Activated CD4-positive, alpha-beta T cell treated with anti-CD3 and anti-CD28 coated beads, Interleukin-2, Interleukin-4, amounts not matched to agents 100 ng/mL and 50 ng/mL, durations not matched to agents 16 hours and 8 hours (primary cell): ENCODE data around the gene LIPC.

ENCODE experiments used
- DNase-seq: peaks from one replicate; pipeline ENCODE4 v3.0.0-alpha.2; 2020; ENCODE audit warnings: low spot score

The LIPC gene

DNA sequence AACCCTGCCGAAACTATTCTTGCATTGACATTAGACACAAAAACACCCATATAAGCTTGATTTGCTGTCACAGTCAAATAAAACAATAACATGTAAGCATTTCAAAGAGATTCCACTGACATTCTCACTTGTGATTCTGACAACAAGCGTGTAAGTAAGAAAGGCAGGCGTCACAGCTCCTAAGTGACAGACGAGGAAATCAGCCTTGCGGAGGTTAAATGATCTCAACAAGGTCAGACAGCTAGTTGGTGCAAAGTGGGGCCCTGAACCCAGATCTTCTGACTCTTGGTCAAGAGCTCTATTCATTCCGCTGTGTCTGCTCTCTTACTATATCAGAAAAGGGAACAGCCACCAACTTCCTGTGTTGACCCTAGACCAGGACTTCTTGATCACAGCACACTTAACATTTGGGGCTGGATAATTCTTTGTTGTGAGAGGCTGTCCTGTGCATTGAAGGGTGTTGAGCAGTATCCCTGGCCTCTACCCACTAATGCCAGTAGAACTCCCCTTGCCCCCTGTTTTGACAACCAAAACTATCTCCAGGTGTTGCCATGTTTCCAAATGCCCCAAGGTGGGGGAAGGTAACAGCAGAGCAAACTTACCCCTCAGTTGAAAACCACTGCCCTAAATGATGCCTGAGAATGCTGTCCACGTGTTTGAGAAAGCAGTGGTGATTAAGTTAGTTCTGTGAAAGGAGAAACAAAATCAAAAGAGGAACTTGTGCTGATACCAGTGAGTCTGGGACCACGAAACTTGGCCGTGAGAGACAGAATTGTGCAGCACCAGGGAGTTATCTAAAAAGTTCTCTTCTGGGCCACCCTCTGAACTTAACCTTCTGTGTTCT, 86.1 kb downstream of the LIPC start:
- DNase-seq = no peak

DNA sequence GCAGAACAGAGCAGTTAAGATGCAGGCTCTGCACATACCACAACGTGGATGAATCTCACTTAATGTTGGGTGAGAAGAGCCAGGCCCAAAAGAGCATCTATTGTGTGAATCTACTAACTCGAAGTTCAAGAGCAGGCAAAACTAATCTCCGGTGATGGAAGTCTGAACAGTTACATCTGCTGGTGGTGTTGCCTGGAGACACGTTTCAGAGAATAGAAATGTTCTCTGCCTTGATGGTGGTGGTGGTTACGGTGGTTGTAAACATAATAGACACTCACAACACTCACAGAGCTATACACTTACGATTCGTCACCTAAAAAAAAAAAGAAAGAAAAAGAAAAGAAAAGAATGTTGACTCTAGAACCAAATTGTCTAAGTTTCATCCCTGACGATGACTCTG, 86.8 kb downstream of the LIPC start:
- DNase-seq = no peak

DNA sequence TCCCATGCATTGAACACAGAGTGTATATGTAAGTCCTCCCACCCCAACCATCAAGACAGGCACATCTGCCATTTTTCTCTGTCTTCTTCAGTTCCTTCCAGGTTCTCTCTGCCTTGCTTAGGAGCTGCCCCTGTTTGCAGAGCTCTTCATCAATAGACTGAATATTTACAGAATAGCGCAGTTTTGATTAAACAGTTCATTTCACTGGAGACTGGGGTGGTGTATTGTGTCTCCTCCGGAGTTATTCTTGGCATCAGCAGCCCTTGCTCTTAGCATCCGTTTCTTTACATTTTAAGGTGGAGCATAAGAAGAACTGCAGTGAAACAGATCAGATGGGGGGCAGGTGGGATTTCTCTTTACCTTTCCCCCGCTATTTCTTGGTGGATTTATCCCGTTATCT, 87.7 kb downstream of the LIPC start:
- no peak for DNase-seq

DNA sequence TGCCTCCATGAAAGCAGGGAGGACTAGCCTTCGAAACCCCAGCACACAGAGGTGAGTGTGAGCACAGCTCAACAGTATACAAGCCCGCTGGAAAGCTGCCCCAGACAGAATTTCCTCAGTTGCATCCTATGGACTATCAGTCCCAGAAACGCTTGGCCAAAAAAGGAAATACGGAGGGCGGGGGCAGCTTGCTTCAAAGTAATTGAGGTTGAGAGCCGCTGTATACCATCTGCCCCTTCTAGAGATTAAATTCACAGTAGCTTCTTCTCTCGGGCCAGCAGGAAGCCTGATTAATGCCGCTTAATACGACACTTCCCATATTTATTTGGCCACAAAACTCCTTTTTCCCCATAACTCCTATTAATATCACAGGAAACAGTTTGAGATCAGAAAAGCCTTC, 88.7 kb downstream of the LIPC start:
- DNase-seq = no peak

DNA sequence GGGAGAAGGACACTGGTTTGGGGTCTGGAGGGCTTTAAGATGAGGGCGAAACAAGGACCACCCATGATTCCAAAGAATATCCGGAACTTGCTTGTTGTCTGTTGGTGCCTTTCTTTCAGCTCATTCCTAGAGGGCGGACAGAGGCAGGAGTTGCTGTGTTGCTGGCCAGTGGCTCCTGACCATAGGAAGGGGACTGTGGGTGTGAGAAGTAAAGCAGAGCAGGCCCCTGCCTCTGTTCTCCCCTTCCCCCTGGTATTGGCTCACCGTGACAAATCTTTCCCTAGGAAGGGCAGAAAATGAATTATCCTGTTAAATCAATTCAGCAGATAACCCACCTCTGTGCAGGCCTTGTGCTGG, 89.1 kb downstream of the LIPC start:
- no peak for DNase-seq

DNA sequence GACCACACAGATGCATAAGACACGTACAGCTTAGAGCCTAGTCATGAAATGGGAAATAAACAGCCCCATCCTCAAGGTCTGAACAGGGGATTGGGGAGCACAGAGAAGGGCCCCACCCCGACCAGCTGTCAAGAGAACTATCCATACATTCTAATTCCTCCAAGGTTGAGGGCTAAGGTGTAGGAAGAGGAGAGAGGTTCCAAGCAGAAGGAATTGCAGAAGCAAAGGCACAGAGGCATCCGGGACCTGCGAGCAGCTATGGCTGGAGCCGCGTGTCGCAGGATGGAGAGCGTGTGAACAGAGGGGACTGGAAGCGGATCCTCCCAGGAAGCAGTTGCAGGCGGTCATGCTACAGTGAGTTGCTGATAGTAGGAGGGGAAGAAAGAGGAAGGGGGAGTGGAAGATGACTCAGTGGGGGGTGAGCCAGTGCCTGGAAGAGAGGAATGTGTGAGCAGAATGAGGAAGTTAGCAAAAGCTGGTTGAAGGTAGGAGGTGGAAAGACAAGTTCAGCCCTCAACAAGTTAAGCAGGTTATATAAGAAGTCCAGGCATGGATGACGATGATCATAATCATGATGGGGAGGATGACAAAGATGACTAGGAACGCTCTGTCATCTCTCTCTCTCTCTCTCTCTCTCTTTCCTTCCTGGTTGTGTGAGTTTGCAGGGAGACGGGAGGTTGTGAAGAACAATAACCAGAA, 89.7 kb downstream of the LIPC start:
- no peak for DNase-seq

DNA sequence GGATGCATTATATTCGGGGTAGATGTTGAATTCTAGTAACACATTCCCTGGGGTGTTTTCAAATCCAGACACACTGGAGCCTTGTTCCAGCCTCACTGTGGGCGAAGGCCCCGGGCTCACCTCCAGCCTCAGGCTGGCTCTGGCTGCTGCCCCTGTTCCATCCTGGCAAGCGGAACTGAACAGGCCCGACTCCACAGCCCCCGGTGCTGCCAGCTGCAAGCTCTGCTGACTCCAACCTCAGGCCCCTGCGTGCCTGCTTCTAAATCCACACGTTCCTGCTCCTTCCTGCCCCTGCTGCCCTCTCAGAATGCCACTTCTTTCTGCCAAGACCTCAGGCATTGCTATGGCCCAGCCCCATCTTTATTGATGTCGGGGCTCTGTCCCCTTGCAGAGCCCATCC, 90.6 kb downstream of the LIPC start:
- DNase-seq = no peak

DNA sequence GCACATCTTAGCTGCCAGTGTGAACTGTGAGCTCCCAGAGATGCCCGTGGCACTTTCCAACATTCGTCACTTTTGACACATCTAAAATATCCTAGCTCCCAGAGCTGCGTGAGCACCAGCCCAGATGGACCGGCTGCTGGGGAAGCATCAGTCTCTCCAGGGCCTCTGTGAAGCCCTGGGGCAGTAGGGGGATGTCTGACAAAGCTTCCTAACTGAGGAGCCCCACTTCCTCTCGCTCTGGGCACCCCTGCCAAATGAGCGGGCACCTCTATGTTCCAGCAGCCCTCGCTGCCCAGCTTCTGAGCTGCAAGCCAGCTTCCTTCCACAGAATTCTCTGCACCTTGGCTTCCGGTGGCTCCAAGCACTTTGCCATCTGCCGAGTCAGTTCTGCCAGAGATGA, 91.1 kb downstream of the LIPC start:
- DNase-seq = no peak

DNA sequence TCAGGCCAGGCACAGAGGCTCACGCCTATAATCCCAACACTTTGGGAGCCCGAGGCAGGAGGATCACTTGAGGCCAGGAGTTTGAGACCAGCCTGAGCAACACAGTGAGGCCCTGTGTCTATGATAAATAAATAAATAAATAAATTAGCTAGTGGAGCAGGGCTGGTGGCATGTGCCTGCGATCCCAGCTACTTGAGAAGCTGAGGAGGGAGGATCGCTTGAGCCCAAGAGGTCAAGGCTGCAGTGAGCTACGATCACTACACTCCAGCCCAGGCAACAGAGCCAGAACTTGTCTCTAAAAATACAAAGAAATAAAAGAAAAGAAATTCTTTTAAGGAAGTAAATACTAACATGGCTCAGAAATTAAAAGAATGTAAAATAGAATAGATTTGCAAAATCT, 91.8 kb downstream of the LIPC start:
- no peak for DNase-seq

DNA sequence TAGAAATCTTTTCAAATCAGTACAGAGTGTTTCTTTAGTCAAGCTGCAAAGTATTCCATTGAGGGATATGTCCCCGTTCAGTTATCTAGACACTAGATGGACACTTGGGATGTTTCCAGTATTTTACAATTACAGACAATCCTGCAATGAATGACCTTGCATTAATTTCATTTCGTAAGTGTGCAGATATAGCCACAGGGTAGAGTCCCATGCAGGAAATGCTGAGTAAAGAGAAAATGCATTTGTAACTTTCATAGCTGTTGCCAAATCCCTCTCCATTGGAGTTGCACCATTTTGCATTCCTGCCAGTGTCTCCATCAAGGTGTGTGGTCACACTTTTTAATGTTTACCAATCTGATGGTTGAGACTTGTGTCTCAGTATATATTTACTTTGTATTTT, 92.5 kb downstream of the LIPC start:
- no peak for DNase-seq

DNA sequence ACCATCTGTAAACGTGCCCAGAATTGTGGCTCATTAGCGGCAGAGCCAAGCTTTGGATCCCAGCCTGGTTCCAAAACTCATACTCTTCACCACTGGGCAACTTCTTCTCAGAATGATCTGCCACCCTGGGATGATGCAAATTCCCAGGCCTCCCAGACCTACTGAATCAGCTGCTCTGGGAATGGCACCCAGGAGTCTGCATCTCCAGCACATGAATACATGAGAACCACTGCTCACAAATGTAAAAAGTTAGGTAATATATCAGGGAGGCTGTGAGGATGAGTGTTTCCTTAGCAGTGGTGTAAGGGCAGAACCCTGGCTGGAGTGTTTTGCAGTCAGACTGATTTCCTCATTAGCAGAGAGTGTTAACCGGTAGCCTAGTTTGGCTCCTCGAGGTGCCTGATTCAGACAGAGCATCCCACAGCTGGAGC, 94.2 kb downstream of the LIPC start:
- no peak for DNase-seq

DNA sequence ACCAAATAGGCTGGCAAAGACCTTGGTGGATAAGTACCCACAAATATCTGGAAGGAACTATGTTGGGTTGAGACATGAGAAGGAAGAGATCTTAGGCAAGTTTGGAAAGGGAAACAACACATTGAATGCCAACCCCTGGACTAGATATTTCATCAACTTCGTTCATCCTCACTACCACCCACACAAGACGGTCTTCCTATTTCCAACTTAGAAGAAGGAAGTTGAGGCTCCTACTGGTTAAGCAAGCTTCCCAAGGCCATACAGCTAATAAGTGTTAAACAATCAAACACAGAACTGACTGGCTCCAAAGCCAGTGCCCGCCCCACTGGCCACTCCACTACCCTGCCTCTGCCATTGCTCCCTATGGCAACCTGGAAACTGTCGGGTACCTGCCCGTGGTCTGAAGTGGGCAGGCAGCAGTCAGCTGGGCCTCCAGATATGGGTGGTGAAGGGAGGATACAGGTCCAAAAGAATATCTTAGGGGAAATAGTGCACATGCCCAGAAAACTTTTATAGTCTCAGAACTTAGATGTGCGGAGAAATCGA, 94.9 kb downstream of the LIPC start:
- DNase-seq = no peak

DNA sequence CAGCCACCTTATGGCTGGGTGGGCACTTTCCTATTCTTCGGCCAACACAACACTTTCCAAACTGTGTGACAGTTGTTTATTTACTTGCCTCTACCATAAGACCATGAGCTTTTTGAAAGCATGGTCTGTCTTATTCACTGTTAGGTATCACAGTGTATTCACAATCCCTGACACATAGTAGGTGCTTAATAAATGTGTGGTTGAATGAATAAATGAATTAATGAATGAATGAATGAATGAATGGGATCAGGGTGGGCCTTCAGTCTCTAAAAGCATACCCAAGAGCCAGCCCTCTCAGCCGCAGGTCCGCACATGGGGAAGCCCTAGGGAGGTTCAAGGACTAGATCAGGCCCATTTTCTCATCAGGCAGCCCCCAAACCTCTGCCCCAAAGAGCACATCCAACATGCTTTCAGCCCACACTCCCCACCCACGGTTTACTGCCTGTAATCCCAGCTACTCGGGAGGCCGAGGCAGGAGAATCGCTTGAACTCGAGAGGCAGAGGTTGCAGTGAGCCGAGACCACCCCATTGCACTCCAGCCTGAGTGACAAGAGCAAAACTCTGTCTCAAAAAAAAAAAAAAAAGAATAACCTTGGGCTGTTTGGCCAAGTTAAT, 95.9 kb downstream of the LIPC start:
- DNase-seq = no peak

DNA sequence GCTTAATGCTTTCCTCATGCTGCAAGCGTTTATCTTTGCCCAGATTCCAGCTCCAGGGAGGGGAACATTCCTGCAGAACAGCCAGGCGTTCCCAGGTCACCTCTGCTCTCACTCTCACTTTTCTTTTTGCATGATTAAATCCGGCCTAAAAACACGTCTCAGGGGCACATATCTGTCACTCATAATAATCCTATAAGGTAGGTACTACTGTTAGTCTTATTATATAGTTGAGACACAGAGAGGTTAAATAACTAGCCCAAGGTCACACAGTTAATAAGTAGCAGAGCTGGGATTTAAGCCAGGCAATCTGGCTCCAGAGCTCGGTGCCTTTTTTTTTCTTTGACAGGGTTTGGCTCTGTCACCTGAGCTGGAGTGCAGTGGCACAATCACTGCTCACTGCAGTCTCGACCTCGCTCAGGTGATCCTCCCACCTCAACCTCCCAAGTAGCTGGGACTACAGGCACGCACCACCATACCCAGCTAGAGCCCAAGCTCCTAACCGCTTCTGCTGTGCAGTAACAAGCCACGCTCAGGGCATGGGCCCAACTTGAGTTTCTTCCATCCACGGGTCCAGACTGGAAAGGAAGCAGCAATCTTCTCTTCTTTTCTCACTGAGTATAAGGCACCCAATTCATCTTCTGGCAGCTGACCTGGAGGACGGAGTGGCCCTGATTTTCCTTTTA, 96.5 kb downstream of the LIPC start:
- no peak for DNase-seq

DNA sequence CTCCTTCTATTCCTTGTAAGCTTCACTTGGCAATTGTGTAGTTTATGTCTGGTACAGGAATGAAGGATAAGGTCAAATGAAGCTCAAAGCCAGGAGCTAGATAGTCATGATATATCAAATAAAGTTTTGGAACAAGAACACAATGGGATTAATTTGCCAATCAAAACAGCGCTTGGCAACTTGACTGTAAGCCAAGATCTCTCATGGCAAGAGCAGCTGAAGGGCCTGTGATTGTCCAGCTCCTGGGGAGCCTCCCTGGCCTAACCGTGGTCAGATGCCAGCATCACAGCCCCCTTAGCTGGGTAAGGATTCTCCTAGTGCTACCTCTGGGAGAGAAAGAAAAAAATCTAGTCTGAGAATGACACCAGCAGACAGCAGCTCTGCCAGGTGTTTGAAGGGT, 97.2 kb downstream of the LIPC start:
- no peak for DNase-seq

DNA sequence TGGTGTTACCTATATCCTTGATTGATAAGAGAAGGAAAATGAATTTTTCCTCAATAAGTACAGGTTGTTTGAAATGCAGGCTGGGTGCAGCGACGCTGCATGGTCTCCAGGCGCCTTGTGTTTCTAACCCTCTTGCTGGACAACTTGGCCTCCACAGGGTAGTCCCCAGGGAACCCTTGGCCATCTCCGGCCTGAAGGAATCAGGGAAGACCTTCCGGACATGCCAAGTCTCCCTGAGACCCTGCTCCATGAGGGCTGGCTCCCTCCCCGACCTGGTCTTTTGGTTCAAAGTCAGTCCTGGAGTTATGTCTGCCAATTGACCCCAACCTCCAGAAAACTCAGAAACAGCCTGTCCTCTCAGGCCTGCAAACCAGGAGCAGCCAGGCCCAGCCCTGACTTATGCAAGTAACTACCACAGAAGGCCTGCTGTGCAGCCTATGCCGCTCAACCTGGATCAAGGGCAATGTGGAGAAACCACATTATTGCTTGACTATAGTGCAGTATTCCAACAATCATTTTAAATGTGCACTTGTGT, 98.3 kb downstream of the LIPC start:
- no peak for DNase-seq

DNA sequence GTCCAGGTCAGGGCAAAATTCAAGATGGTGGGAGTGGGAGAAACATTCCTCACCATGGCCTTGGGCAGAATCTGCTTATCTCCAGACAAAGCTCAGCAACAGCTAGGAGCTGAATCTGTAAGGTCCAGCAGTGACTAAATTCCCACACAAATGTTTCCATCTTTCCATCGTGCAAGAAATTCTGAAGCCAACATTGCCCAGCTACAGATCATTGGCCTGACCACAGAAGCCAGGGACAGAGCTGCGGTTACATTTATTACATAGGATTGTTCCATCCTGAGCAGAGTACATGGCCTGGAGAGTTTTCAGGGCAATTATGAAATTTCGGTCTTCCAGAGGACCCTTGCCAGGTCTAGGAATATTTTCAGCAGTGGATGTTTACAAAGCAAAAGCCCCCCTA, 100.3 kb downstream of the LIPC start:
- DNase-seq = no peak

DNA sequence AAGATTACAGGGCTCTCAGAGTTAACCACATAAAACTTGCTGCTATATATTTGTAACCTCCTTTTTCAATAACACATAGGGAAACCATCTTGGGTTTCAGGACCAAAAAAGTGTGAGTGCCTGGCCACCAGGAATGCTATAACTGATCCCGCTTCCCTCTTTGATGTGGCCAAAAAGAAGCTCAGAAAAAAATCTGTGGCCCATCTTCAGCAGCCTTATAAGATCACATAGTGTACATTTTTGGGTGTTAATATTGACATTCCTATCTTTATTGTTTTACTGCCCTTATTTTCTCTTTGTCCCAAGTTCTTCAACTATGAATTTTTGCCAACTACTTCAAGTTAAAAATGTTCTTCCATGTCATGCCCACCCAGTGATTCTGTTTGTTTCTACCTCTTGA, 102.8 kb downstream of the LIPC start:
- no peak for DNase-seq

DNA sequence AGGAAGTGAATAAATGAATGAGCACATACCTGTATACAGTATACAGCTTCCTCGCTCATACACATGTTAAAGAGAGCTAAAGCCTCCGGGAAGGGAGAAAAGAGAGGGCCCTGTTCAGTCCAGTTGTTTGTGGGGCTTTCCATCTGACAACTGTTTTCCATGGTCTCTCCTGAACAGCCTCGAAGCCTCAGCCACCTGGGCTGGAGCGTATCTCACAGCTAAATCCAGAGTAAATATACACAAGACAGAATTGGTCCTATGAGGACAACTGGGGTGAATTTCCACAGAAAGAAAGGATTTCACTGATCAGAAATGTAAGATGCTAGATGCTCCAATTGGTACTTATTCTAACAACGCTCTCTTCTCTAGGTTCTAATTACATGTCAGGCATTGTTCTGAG, 103.5 kb downstream of the LIPC start:
- DNase-seq = no peak

DNA sequence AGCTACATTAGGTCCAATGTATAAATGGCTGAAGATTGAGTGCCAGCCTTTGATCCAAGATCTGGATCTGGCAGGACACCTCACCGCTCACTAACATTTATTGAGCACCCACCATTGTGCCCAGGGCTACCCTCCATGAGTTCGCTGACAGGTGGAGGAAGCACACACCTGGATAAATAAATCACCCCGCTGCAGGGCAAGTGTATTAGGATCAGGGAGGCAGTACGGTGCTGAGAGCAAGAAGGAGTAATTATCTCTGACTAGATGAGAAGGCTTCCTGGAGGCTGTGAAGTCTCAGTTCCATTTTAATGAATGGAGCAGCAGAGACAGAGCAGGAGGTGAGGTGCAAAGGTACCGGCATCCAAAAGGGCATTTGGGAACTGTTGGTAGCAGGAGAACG, 104.1 kb downstream of the LIPC start:
- DNase-seq = no peak

DNA sequence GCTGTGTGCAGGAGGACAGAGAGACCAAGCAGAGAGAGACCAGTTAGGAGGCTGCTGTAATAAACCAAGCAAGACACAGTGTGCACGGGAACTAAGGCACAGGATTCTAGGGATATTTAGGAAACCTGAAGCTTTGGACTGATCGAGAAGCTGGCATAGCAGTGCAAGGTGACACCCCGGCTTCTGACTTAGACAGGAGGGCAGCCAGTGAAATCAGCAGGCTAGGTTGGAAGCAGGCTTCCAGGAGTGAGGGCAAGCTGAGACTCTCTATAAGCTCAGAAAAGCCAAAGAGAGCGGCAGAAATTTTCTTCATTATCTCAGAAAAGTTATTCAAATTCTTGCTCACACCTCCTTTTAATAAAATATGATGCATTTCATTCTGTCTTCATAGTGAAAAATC, 104.6 kb downstream of the LIPC start:
- no peak for DNase-seq

DNA sequence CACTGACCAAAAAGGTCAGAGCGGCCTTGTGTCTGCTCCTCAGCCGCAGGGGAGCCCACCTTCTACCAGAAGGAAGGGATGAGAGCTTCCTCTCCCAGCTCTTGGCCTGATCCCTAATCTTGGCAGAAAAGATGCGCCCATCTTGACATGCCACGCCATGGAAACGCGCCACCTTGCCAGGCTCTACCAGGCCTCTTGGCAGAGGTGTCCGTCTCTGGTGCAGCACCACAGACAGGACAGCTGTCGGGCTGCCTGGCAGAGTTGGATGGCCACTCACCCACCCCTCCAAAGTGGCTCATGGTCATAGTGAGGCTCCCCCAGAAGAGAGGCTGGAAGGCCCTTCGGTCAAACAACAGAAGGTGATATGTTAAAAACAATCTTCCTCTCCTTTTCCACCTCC, 105.2 kb downstream of the LIPC start:
- no peak for DNase-seq
